ENCODE data around the gene ADAMTS9. TPM values are rescaled to one million over a fixed set of nuclear protein-coding genes. Genes with fewer than 3 reads are reported as not detected.

ADAMTS9 gene
- total and polyA plus RNA-seq, 4 donors: 1.2 to 13.8 (median 7.4) TPM

DNA sequence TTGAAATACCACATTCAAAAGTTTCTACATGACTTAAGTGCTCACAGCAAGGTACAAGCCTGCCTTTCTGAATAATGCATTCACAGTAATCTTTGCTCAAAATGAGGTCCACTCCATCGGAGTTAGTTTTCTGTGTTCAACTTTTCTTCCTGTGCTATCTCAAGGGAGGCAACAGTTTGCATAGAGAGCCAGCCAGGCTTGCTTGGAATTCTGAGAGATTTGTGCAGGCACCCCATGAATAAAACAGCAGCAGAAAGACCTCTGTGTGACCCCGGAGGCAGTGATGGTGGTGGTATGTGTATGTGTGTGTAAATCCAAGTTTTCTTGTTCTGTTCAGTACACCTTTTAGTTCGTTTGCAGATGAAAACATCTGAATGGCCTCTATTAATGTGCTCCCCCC lies 124.0 kb downstream of the ADAMTS9 start:
- Histone ChIP-seq H3K36me3 (ENCODE audit: control insufficient read depth in 4 of 4, insufficient read depth in 3 of 4, low read depth in 1 of 4, low read length in 3 of 4) (no peaks in the 10 kb centered on the region), H3K4me3 (ENCODE audit: low read depth in 1 of 3, low read length in 3 of 3) (no peak overlapping the region), H3K27me3 (ENCODE audit: control insufficient read depth in 4 of 4, insufficient read depth in 4 of 4, low read length in 3 of 4) (no peaks in the 10 kb centered on the region), H3K27ac (ENCODE audit: low read depth in 1 of 2, low read length in 2 of 2) (no peak overlapping the region), H3K9ac (ENCODE audit: low read depth in 1 of 2, low read length in 2 of 2) (no peak overlapping the region), H3K9me3 (ENCODE audit: control insufficient read depth in 4 of 4, low read length in 3 of 4) (no peaks in the 10 kb centered on the region), H3K4me1 (ENCODE audit: control insufficient read depth in 4 of 4, insufficient read depth in 4 of 4, low read length in 3 of 4) (peaks cover 0 to 3% (median under 1%) of the 10 kb centered on the region in 4 donors)
- TF ChIP-seq JUND (IDR thresholded peaks at IDR 0.05): no peak
- TF ChIP-seq, protein P1, sequence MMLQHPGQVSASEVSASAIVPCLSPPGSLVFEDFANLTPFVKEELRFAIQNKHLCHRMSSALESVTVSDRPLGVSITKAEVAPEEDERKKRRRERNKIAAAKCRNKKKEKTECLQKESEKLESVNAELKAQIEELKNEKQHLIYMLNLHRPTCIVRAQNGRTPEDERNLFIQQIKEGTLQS (IDR thresholded peaks at IDR 0.05): no peak
- no peak for TF ChIP-seq HNF4G (IDR thresholded peaks at IDR 0.05)
- no peak for TF ChIP-seq RXRA (IDR thresholded peaks at IDR 0.05)
- TF ChIP-seq EGR1 (IDR thresholded peaks at IDR 0.05; ENCODE audit: low read depth in 2 of 2): no peak
- TF ChIP-seq MAX (IDR thresholded peaks at IDR 0.05): no peak
- no peak for TF ChIP-seq REST (IDR thresholded peaks at IDR 0.05)
- TF ChIP-seq FOXA1 (IDR thresholded peaks at IDR 0.05): no peak
- no peak for TF ChIP-seq YY1 (IDR thresholded peaks at IDR 0.05)
- no peak for TF ChIP-seq SP1 (IDR thresholded peaks at IDR 0.05)
- TF ChIP-seq NR2F2 (IDR thresholded peaks at IDR 0.05): no peak
- no peak for TF ChIP-seq GABPA (IDR thresholded peaks at IDR 0.05 in 1 of 2, conservative IDR thresholded peaks at IDR 0.05 in 1 of 2)
- no peak for TF ChIP-seq FOXA2 (IDR thresholded peaks at IDR 0.05)
- no peak for TF ChIP-seq RAD21 (IDR thresholded peaks at IDR 0.05)
- TF ChIP-seq HNF4A (conservative IDR thresholded peaks at IDR 0.05): no peak
- TF ChIP-seq ZBTB33 (IDR thresholded peaks at IDR 0.05): no peak
- DNase-seq (ENCODE audit: low spot score): no peak
- WGBS: 64% methylated on average over 3 of the region's 3 CpGs

GRCh38 chr3:64561868-64562267 lies 125.9 kb downstream of the ADAMTS9 start:
- DNase-seq (ENCODE audit: low spot score): no peak
- no peaks in the 10 kb centered on the region for H3K4me1 ChIP-seq (ENCODE audit: control insufficient read depth in 4 of 4, insufficient read depth in 4 of 4, low read length in 3 of 4)
- TF ChIP-seq GABPA (IDR thresholded peaks at IDR 0.05 in 1 of 2, conservative IDR thresholded peaks at IDR 0.05 in 1 of 2) (no peak), TAF1 (conservative IDR thresholded peaks at IDR 0.05) (no peak), NR2F2 (IDR thresholded peaks at IDR 0.05) (no peak), HNF4G (IDR thresholded peaks at IDR 0.05) (no peak), ZBTB33 (IDR thresholded peaks at IDR 0.05) (no peak), EGR1 (IDR thresholded peaks at IDR 0.05; ENCODE audit: low read depth in 2 of 2) (no peak), CTCF (IDR thresholded peaks at IDR 0.05; ENCODE audit: low read depth, low read length, missing input control) (no peak), RAD21 (IDR thresholded peaks at IDR 0.05) (no peak), SP1 (IDR thresholded peaks at IDR 0.05) (no peak), RXRA (IDR thresholded peaks at IDR 0.05) (no peak), YY1 (IDR thresholded peaks at IDR 0.05) (no peak), JUND (IDR thresholded peaks at IDR 0.05) (no peak)
- TF ChIP-seq, protein P1 (IDR thresholded peaks at IDR 0.05): no peak
- H3K9ac ChIP-seq (ENCODE audit: low read depth in 1 of 2, low read length in 2 of 2): no peak overlapping the region
- WGBS: 88% methylated on average over 2 of the region's 2 CpGs
- no peak overlapping the region for H3K4me3 ChIP-seq (ENCODE audit: low read depth in 1 of 3, low read length in 3 of 3)
- H3K27ac ChIP-seq (ENCODE audit: low read depth in 1 of 2, low read length in 2 of 2): no peak overlapping the region
- H3K9me3 ChIP-seq (ENCODE audit: control insufficient read depth in 4 of 4, low read length in 3 of 4): no peaks in the 10 kb centered on the region
- H3K27me3 ChIP-seq (ENCODE audit: control insufficient read depth in 4 of 4, insufficient read depth in 4 of 4, low read length in 3 of 4): no peaks in the 10 kb centered on the region
- H3K36me3 ChIP-seq (ENCODE audit: control insufficient read depth in 4 of 4, insufficient read depth in 3 of 4, low read depth in 1 of 4, low read length in 3 of 4): no peaks in the 10 kb centered on the region

All from liver (tissue), 9 donors.